Measurements from ENCODE around the gene SERINC2.

The SERINC2 gene

DNA sequence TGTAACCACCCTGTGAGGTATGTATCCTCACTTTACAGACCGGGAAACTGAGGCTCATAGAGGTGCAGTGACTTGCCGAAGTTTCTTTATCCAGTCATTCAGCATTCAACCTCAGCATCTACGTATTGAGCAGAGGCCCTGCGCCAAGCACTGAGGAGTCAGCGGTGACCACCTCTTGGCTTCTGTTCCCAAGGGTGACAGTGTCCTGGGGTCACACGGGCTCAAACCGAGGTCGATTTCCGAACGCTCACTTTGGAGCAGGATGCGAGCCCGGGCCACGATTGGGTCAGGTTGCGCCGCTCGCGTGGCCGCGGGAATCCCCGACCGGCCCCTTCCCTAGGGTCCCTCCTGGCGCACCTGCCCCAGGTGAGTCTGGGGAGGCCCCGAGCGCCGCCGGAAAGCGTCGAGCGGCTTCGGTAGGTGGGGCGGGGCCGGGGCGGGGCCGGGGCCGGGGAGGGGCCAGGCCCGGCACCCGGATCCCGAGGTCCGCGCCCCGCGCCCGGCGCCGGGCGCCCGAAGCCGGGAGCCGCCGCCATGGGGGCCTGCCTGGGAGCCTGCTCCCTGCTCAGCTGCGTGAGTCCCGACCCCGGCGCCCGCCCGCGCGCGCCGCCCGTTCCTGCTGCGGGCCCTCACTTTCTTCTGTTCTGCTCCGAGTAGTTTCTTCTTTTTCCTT is at the start of gene SERINC2:
TSS of gene SERINC2 (plus strand) at position 482 of the 673 bp plus-strand sequence. CDS start at position 535, 53 bp downstream.
- peak; percentile 59 for DNase-seq

DNA sequence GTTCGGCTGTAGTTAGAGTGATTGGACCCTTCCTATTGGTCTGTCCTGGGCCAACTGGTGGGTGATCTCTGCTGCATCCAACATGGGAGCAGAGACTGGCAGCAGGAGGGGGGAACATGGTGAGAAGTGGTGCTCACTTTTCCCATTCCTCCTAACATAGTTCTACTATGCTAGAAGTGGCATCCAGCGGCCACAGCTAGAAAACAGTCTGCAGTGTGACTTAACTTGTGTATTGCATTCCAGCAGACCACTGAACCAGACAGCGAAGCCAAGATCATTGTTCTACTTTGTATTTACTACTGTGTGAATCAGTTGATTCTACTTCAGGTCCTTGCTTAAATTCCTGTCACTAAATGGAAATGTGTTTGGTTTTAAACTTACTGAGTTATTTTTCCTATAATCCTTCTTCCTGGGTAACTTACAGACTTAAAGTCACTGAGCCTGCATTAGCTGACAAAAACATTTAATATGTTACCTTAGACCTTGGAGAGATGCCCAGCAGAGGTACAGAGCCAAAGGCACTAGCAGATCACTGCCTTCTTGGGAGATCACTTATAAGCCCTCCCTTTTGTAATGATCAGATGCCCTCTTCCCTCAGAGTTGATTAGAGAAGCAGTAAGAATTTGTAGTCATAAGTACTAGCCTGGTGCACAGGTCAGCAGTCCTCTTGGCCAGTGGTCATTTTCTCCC is 48.3 kb upstream of the SERINC2 start:
- DNase-seq, result no peak

DNA sequence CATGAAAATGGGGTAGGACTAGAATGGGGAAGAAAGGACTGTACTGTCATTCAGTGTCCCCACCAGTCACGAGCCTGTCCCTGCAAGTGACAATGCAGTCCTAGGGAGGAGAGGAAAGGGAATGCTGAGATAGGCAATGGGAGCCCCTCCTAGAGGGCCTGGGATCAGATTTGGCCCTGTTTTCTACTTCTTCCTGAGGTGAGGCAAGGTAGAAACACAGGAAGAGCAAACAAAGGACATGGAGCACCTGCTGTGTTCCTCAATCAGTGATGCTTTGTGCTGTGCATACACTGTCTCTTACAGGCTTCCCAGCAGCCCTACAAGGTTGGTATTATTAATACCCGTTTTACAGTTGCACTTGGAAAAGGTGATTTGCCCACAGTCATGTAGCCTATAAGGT is 46.2 kb upstream of the SERINC2 start:
- DNase-seq, result no peak

DNA sequence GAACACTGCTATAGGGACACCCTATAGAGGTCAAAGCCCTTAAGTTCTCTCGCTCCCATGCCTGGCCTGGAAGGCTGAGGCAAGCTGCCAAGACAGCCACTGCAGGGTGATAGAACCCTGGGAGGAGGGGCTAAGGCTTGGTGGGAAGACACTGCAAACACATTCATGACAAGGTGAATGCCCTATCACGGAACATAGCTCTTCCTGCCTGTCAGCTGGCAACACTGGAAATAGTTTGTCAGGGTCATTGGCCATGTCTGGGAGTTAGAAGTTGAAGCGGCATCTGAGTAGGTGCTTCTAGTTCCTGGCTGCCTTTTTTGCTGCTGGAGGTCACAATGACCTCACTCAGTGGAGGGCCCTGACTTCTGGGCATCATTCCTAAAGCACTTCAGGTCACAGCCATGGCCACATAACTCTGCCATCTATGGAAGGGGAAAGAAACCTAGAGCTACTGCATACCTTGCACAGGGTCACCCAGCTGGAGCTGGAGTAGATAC is 44.4 kb upstream of the SERINC2 start:
- no peak for DNase-seq

DNA sequence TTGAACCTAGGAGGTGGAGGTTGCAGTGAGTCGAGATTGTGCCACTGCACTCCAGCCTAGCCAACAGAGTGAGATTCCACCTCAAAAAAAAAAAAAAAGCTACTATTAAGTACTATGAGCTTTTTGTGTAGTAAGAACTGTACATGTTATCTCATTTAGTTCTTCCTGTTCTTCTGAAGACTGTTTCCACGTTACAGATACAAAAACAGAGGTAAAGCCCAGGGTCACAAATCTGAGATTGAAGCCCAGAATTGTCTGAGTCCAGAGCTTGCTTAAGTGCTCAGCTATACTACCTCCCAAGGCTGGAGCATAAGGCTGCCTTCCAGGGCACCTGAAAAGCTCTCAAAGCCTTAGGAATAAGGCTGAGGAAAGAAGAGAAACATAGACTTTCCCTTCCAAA is 43.0 kb upstream of the SERINC2 start:
- DNase-seq, result no peak

DNA sequence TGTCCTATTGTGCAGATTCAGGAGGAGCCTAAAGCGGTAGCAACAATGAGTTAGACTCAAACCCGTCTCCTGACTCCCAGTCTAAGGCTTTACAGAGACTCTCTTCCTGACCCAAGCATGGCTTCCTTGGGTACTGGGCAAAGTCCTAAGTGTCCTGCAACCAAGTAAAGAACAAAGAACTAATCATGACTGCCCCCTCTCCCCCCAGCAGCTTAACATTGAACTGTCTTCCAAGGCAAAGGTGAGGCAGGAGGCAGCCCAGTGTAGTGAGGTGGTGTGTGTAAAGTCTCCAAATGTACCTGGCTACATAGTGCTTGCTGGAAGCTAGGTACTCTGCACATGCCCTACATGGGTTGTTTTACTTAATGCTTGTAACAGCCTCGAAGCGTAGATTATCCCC is 42.4 kb upstream of the SERINC2 start:
- DNase-seq, result no peak

DNA sequence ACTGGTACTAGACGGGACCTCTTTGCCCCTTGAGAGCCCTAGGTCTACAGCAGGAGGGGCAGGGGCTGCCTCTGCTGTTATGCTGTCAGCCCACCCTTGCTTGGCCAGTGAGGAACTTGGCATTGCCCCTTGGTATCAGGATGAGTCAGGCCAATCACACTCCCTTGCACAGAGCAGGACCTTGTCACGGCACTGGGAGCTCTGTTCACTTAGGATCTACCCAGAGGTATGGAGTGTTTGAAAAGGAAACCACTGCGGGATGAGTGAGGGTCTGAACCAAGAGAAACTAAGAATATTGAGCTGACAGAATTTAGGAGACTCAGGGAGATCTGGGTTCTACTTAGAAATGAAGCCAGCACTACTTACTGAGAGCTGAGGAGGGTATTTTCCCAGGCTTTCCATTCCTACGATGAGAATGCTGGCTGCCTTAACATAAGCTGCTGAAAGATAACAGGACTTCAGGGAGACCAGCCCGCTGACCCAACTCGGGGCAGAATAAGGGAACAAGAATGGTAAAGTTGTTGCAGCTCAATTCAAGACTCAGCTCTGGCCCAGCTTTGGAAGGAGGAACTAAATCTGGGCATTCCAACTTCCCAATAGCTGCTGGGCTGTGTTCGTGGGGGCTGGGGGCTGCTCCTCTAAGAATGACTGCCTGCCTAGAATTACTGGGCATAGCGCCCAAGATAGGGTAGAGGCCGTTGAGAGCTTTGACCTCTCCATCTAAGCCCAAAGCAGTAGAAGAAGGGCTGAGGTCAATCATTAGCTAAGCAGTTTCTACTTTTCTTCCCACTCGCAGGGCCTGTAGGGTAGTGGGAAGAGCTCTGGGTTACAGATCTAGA is 41.7 kb upstream of the SERINC2 start:
- DNase-seq, result no peak

DNA sequence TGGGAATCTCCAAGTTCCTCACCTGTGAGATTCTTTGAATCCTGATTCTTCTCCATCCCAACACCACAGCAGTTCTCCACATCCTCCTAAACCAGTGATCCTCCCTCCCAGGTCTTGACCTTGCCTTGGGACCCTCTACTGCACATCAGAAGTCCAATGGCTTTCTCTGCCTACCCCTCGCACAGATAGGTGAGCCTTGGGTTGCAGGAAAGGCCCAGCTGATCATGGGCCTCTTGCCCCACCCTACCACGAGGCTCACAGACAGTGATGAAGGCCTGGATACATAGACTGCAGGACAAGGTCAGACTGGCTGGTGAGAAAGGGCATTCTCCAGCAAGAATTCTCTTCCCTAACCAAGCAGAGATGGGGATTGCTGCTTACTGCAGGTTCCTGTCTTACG is 41.0 kb upstream of the SERINC2 start:
- DNase-seq, result no peak

DNA sequence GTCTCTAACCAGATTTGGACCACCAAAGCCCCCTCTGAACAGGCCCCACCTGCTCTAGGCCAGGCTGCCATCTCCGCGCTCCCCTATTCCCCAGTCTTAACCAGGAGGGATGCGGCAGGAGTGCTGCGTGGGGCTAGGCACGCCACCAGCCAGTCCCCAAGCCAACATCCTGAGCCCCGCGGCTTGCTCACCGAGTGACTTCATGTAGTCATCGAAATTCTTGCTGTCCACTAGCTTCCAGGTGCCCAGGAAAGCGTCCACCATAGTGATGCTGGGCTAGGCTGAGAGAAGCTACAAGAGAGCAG is 40.3 kb upstream of the SERINC2 start:
- DNase-seq, result no peak

DNA sequence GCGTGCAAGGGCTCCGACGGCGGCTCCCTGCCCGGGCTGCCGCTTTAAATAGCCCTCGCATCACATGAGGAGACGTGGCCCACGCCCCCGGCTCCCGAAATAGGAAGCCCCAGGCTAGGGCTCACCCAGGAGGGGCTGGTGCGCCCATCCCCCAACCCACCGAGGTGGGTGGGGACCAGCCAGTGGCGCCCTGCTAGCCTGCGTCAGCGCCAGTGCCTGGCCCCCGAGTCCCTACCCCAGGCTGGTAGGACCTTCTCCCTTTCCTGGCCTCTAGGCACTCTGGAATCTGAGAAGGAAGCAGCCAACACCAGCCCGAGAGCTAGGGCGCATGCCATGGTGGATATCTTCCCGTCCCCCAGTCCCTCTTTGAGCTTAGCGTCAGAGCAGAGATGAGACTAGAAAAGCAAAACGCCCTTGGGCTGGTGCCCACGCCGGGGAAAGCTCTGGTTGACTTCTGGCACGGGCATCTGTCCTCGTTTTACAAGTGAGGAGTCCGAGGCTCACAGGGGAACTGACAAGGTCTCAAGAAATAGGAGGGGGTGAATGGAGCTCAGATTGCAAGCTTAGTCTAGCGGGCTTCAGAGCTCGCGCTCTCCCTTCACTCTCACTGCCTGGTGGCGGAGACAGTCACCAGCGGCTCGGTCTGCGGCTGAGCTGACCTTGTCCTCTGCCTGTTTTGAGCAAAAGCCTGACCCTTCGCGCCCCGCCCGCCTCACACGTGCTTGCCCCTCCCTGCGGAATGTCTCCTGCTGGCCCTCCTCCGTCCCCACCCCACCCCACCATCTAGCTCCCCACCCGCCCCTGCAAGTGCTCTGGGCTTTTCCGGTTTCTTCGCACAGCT is 39.7 kb upstream of the SERINC2 start, which contains the start of gene FABP3:
TSS of gene FABP3 (minus strand) at position 21 of the 841 bp plus-strand sequence. CDS start 62 bp downstream, outside the sequence.
- peak; percentile 43 for DNase-seq

DNA sequence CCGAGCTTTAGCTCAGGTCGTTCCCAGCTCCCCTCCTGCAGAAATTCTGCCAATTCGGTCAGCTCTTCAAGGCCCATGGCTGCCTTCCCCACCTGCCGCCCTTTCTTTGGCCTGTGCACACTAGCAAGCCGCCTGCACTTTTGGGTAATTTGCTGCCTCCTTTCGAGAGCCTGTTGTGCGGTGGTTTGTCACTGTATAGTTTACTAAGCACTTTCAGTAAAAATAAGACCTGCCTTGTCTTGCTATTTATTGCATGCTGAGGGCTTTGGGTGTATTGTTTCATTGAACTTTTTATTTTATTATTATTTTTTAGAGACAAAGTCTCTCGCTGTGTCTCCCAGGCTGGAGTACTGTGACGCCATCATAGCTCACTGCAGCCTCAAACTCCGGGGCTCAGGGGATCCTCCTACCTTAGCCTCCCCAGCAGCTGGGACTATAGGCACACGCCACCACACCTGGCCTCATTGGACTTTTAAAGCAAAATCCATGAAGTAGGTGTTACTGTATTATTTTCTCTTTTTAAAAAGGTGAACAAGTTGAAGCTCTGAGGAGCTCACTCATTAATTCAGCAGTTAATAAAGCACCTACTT is 39.0 kb upstream of the SERINC2 start:
- no peak for DNase-seq

DNA sequence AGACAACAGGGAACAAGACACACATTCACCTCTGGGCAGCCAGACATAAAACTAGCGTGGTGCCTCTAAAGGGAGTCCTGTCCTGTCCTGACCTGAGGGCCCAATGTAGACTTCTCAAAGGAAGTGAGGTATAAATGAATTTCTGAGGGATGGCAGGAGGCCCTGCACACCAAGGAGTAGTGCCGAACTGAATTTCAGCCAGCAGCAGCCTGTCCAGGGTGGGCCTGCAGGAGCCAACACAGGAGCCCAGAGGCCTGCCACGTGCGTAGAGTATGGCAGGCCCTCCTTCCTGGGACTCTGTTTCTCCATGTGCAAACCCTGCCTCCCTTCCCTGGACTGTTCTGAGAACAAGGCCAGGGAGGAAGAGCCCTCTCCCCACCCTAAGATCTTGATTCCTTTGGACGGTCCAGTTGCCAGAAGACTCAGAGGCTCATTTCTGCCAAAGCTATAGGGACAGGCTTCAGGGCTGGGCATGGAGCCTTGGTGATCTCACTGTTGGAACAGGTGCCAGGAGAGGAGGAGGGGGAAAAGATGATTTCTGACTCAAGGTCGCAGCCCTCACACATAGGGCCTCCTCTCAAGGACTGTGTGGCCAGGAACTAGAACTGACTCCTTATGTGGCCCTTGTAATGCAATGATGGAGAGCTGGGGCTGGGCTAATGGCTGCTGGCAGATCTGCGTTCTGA is 38.4 kb upstream of the SERINC2 start:
- no peak for DNase-seq

DNA sequence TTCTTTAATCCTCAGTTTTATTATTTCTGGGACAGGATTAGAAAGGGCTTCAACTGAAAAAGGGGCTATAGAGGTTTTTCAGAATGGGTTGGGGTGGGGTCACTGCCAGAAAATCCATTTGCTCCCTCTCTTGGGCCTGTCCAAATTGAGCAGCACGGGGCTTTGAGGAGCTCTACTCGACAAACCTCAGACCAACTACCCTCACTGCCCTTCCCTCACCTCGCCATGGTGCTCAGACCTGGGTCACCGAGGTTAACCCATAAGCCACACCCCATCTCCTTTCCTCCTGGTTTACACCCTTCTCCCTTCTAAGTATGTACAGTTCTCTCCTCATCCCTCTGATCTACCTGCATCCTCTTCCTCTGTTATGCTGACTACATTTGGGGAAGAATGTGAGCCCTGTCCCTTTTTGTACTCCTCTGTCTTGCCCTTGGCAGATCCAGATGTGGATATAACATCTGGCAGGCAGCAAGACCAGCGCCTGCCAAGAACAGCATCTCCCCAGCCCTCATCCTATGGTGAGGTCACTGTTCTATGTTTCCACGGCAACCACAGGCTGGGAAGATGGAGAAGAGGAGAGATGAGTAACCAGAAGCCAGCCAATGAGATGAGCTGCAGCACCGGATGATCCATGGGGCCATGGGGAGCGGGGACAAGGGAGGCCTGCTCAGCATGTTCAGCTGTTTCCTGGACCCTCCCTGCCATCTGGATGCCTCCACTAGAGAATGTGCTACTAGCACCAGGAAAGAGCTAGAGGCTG is 36.5 kb upstream of the SERINC2 start:
- no peak for DNase-seq

DNA sequence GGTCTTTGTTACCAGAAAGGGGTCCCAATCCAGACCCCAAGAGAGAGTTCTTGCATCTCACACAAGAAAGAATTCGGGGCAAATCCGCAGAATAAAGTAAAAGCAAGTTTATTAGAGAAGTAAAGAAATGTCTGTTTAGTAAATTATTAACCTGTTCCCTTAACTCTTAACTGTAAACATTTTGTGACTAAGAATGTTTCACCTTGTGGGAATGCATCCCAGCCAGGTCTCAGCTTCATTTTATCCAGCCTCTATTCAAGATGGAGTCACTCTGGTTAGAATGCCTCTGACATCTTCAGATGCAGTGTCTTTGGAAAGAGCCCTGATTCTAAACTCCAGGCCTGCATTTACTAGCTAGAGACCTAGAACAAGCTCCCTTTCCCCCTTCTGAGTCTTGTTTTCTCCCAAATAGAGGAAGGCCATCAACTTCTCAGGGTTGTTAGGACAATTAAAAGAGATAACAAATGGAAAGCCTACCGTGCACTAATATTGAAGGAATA is 35.6 kb upstream of the SERINC2 start:
- no peak for DNase-seq

DNA sequence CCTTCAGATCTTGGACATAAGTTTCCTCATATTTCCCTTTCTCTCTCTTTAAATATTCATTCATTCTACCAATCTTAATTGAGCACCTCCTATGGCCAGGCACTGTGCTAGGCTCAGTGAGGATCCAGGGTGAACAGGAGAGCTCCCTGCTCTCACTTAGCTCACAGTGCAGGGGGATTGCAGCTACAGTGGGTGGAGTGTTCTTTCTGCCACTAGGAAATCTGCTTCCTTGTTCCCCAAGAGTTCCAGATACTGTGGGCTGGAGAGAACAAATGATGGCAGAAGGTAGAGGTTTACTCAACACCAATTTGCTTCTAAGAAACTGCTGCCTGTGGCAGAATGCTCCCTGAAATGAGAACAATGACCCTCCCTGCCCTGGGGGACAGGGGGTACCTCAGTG is 35.0 kb upstream of the SERINC2 start:
- no peak for DNase-seq

DNA sequence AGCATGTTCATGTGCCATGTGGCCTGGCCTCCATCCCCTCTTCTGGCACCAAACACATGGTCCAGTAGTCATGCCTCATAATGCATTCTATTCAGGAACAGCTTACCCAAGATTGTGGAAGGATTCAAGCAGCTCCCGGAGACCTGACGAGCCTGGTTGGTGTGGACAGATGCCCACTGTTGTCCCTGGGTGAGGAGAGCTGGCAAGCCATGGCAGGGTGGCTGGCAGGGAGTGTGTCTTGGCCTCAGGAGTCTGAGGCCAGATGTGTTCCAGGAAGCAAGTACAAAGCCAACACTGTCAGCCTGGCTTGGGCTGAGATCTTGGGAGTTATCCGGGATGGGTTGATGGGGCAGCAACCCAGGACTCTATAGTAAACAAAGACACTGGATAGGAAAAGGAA is 32.8 kb upstream of the SERINC2 start:
- no peak for DNase-seq

DNA sequence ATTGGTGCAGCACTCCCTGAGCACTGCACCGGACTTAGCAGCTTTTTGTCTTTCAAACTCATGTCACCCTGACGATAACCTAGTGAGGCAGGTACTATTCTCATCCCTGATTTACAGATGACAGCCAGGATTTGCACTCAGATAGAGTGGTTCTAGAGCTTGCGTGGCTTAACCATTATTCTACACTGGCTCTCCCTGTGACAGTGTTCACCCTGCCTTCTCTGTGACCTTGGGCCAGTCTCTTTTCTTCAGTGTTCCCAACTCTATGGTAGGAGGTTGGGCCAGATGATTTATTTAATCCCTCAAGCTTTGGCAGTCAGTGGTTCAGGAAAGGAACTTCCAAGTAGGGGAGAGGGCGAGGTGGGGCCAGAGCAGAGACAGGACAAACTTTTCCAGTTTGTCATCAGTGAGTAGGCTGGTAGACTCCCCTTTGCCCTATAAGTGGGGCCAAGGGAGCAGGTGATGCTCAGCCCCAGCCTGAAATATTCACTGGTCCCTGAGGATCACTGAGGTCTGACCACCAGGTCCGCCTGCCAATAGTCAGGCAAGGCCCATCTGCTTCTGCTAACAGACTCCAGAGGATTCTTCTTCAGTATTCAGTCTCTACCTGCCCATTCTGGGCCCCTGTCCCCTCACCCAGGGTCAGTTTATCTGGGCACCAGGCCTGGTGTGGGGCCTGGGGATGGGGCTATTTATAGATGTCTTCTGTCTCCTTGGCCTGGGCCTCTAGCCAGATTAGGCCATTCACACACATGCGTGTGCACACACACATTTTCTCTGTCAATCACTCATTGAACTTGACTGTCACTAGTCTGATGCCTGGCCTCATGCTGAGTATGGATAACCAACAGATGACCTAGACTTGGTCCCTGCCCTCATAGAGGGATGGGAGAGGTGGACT is 31.4 kb upstream of the SERINC2 start:
- no peak for DNase-seq

DNA sequence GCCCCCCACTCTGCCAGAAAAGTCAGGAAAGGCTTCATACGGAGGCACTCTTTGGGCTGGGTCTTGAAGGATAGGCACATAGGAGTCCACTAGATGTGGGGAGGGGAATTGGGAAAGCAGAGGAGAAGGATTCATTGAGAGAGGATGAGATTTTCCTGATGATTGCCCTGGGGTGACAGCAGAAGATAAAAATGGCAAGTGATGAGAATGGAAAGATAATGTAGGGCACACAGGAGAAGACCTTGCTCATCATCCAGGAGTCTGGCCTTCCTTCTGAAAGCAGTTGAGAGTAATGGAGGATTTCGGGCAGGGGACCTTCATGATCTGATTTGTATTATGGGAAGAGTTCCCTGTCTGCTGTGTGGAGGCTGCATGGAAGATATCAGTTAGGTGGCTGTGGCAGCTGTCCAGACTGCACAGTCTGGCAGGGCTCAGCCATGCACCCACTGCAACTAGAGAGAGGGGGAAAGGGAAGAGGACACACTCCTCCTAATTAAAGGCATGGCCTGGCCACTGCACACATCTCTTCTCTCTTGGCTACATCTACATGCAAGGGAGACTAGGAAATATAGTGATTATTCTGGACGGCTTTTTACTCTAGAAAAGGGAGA is 30.5 kb upstream of the SERINC2 start:
- DNase-seq, result no peak

DNA sequence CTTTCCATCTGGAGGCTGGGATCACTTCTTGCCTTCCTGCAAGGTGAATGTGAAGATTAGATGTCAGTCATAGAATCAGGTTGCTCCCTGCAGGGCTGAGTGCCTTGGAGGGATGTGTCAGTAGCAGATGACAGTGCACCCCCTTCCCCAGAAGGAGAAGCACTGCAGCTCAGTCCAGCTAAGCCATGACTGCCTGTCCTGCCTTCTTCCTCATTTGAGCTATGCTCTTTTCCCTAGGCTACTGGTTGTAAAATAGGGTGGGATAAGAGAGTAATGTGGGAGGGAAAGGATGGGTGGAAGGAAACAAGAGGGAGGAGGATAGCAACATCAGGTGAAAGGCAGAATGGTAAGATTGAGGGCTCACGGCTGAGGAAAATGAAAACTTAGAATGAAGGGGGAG is 29.0 kb upstream of the SERINC2 start:
- DNase-seq, result no peak

All from 8988T (cell line).